Measurements from ENCODE around the gene TSSC4.

The TSSC4 gene

GRCh38 chr11:2385156-2386151 lies 15.1 kb upstream of the TSSC4 start:
- Histone ChIP-seq H3K9me3 (ENCODE audit: low read length) (no peaks in the 10 kb centered on the region), H3K4me3 (ENCODE audit: low read depth, low read length, poor library complexity, severe bottlenecking) (peak overlapping the region; percentile 69), H3K4me2 (ENCODE audit: low read length) (peak overlapping the region; percentile 73), H3K9ac (ENCODE audit: low read length) (peak overlapping the region; percentile 87), H3K27me3 (ENCODE audit: insufficient read depth, low read length) (no peaks in the 10 kb centered on the region), H2AFZ (ENCODE audit: low read length) (no peak overlapping the region), H3K36me3 (ENCODE audit: insufficient read depth, low read length) (no peaks in the 10 kb centered on the region; the same call in 1 of the 2 replicates), H3K4me1 (ENCODE audit: insufficient read depth, low read length, severe bottlenecking) (peaks cover 95% of the 10 kb centered on the region), H3K9me2 (ENCODE audit: low read depth, low read length) (no peaks in the 10 kb centered on the region), H3K79me2 (ENCODE audit: insufficient read depth, low read length) (0 out of 2 replicates have a peak, but pooled peaks cover 2% of the 10 kb centered on the region), H4K20me1 (ENCODE audit: insufficient read depth, low read length) (no peaks in the 10 kb centered on the region), H3K27ac (ENCODE audit: low read depth, low read length, poor library complexity, severe bottlenecking) (peak overlapping the region; percentile 100), H3F3A (ENCODE audit: insufficient read depth, low read length) (peaks cover 7% of the 10 kb centered on the region)
- TF ChIP-seq EZH2 (IDR thresholded peaks at IDR 0.05; ENCODE audit: borderline replicate concordance, low read length) (no peak), CTCF (IDR thresholded peaks at IDR 0.05; ENCODE audit: low read length) (no peak)

DNA sequence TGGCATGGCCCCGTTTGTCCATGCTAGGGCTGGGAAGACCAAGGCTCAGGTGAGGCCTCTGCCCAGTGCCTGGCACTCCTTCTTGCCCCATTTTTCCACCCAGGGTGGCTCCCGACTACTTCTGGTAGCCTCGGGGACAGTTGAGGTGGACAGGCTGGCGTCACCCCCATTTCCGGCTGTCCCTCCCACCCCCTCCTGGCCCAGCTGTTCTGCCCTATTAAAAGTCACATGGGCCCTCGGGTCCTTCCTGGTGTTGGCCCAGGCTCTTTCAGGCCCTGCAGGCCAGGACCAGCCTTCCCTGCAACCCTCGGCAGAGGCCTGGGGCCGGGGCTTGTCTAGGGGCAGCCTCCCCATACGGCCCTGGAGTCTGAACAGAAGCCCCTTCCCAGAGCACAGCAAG lies 14.0 kb upstream of the TSSC4 start:
- H3K27me3 ChIP-seq (ENCODE audit: insufficient read depth, low read length): no peaks in the 10 kb centered on the region
- peaks cover 5% of the 10 kb centered on the region; the same call in 1 of the 2 replicates for H3K36me3 ChIP-seq (ENCODE audit: insufficient read depth, low read length)
- TF ChIP-seq CTCF (IDR thresholded peaks at IDR 0.05; ENCODE audit: low read length): no peak
- TF ChIP-seq EZH2 (IDR thresholded peaks at IDR 0.05; ENCODE audit: borderline replicate concordance, low read length): no peak
- peak overlapping the region; percentile 73 for H3K4me2 ChIP-seq (ENCODE audit: low read length)
- no peak overlapping the region for H2AFZ ChIP-seq (ENCODE audit: low read length)
- H3K4me1 ChIP-seq (ENCODE audit: insufficient read depth, low read length, severe bottlenecking): peaks cover 95% of the 10 kb centered on the region
- peak overlapping the region; percentile 69 for H3K4me3 ChIP-seq (ENCODE audit: low read depth, low read length, poor library complexity, severe bottlenecking)
- peak overlapping the region; percentile 87 for H3K9ac ChIP-seq (ENCODE audit: low read length)
- no peaks in the 10 kb centered on the region for H3K9me3 ChIP-seq (ENCODE audit: low read length)
- no peaks in the 10 kb centered on the region for H3K79me2 ChIP-seq (ENCODE audit: insufficient read depth, low read length)
- no peaks in the 10 kb centered on the region for H4K20me1 ChIP-seq (ENCODE audit: insufficient read depth, low read length)
- H3F3A ChIP-seq (ENCODE audit: insufficient read depth, low read length): peaks cover 7% of the 10 kb centered on the region
- peak overlapping the region; percentile 100 for H3K27ac ChIP-seq (ENCODE audit: low read depth, low read length, poor library complexity, severe bottlenecking)
- no peaks in the 10 kb centered on the region for H3K9me2 ChIP-seq (ENCODE audit: low read depth, low read length)

- TF ChIP-seq CTCF (IDR thresholded peaks at IDR 0.05; ENCODE audit: low read length) (no peak), EZH2 (IDR thresholded peaks at IDR 0.05; ENCODE audit: borderline replicate concordance, low read length) (no peak)
- H3K9me3 ChIP-seq (ENCODE audit: low read length): no peaks in the 10 kb centered on the region
- H3K4me2 ChIP-seq (ENCODE audit: low read length): peak overlapping the region; percentile 73
- H3K4me1 ChIP-seq (ENCODE audit: insufficient read depth, low read length, severe bottlenecking): peaks cover 95% of the 10 kb centered on the region
- peaks cover 13% of the 10 kb centered on the region; the same call in 1 of the 2 replicates for H3K36me3 ChIP-seq (ENCODE audit: insufficient read depth, low read length)
- peaks cover 7% of the 10 kb centered on the region for H3F3A ChIP-seq (ENCODE audit: insufficient read depth, low read length)
- no peaks in the 10 kb centered on the region for H3K9me2 ChIP-seq (ENCODE audit: low read depth, low read length)
- H3K79me2 ChIP-seq (ENCODE audit: insufficient read depth, low read length): no peaks in the 10 kb centered on the region
- no peaks in the 10 kb centered on the region for H4K20me1 ChIP-seq (ENCODE audit: insufficient read depth, low read length)
- H2AFZ ChIP-seq (ENCODE audit: low read length): no peak overlapping the region
- no peaks in the 10 kb centered on the region for H3K27me3 ChIP-seq (ENCODE audit: insufficient read depth, low read length)
- peak overlapping the region; percentile 69 for H3K4me3 ChIP-seq (ENCODE audit: low read depth, low read length, poor library complexity, severe bottlenecking)
- H3K9ac ChIP-seq (ENCODE audit: low read length): peak overlapping the region; percentile 87
- peak overlapping the region; percentile 100 for H3K27ac ChIP-seq (ENCODE audit: low read depth, low read length, poor library complexity, severe bottlenecking)
Observed at GRCh38 chr11:2387266-2387987, 13.1 kb upstream of the TSSC4 start.
